Activated B cell treated with CpG ODN at 0.5 μM for 24 hours (primary cell): ENCODE data around the gene CENPA. TPM values are rescaled to one million over a fixed set of nuclear protein-coding genes. Genes with fewer than 3 reads are reported as not detected.
"Not testable (repeated sequence)": the region's sequence is repeated elsewhere in the genome, so short reads cannot be mapped to it uniquely, and the experiment has no call there.

ENCODE experiments used
- ATAC-seq: fragments of 200-7000 bp; cut with Tn5 transposase; one replicate; pipeline ENCODE4 v1.10.0; 2021; ENCODE audit warnings: low read depth, mild to moderate bottlenecking, moderate library complexity
- CTCF ChIA-PET: fragments of 350-600 bp; sonication (Branson Sonifier 250); formaldehyde crosslinking; loops from one replicate; lab custom pipeline; 2021; ENCODE audit warnings: antibody characterized with exemption; lab: Charles Lee
- POLR2A ChIA-PET: fragments of 350-600 bp; sonication (Branson Sonifier 250); formaldehyde crosslinking; loops from one replicate; lab custom pipeline; 2021; ENCODE audit warnings: antibody characterized with exemption; lab: Charles Lee
- DNase-seq: peaks from one replicate; pipeline ENCODE4 v3.0.0; 2022
- H3K27ac Mint-ChIP-seq: one replicate; pipeline ENCODE4 v1.8.0; 2020; ENCODE audit warnings: mixed read lengths
- H3K27me3 Mint-ChIP-seq: one replicate; pipeline ENCODE4 v1.8.0; 2021; ENCODE audit warnings: mixed read lengths
- H3K36me3 Mint-ChIP-seq: one replicate; pipeline ENCODE4 v1.8.0; 2021; ENCODE audit warnings: low read depth, mixed read lengths
- H3K4me1 Mint-ChIP-seq: one replicate; pipeline ENCODE4 v1.8.0; 2021; ENCODE audit warnings: mixed read lengths
- H3K4me3 Mint-ChIP-seq: one replicate; pipeline ENCODE4 v1.8.0; 2020; ENCODE audit warnings: mild to moderate bottlenecking, mixed read lengths
- H3K9me3 Mint-ChIP-seq: one replicate; pipeline ENCODE4 v1.8.0; 2020; ENCODE audit warnings: mixed read lengths
- CTCF ChIP-seq: fragments of 200-600 bp; IDR thresholded peaks from one replicate; pipeline ENCODE4 v1.8.0; 2022; ENCODE audit warnings: antibody characterized with exemption, mild to moderate bottlenecking
- intact Hi-C: fragments of 100-400 bp; cut with micrococcal nuclease; formaldehyde crosslinking; loops from one replicate; pipeline ENCODE4 v1.15.1; 2024
- total RNA-seq: library from RNA; stranded (reverse); gene quantifications from 2 replicates; pipeline ENCODE4 v1.2.3, GENCODE V29; 2022

The CENPA gene
- total RNA-seq, 1 donor from 2014 or later, result 0.42 TPM

GRCh38 chr2:26793518-26793917 lies 7.7 kb downstream of the CENPA start:
- ATAC-seq (no peak), DNase-seq (no peak)
- no peaks in the 10 kb centered on the region for H3K9me3 Mint-ChIP-seq
- no peak overlapping the region for H3K27ac Mint-ChIP-seq
- H3K27me3 Mint-ChIP-seq, result no peaks in the 10 kb centered on the region
- H3K4me1 Mint-ChIP-seq, result no peaks in the 10 kb centered on the region
- no peak overlapping the region for H3K4me3 Mint-ChIP-seq
- no peak for TF ChIP-seq CTCF
- no peaks in the 10 kb centered on the region for H3K36me3 Mint-ChIP-seq
- ChIA-PET CTCF (no interaction called here), POLR2A (no interaction called here)
- intact Hi-C loops, result no loop called here

- H3K4me1 Mint-ChIP-seq, H3K27ac Mint-ChIP-seq, H3K36me3 Mint-ChIP-seq, H3K9me3 Mint-ChIP-seq, ATAC-seq, H3K4me3 Mint-ChIP-seq, DNase-seq, POLR2A ChIA-PET, CTCF ChIA-PET, intact Hi-C loops, H3K27me3 Mint-ChIP-seq: not testable (repeated sequence)
Observed at GRCh38 chr2:26795135-26795534, 9.3 kb downstream of the CENPA start.

- TF ChIP-seq CTCF, result no peak
- Mint-ChIP-seq H3K36me3 (no peaks in the 10 kb centered on the region), H3K4me3 (no peak overlapping the region), H3K9me3 (no peaks in the 10 kb centered on the region), H3K4me1 (no peaks in the 10 kb centered on the region), H3K27me3 (no peaks in the 10 kb centered on the region), H3K27ac (no peak overlapping the region)
- CTCF ChIA-PET, result no interaction called here
- intact Hi-C loops, result no loop called here
- POLR2A ChIA-PET, result no interaction called here
- no peak for ATAC-seq
- DNase-seq, result no peak
Observed at GRCh38 chr2:26801328-26801727, 15.5 kb downstream of the CENPA start.

GRCh38 chr2:26801796-26802195 lies 15.9 kb downstream of the CENPA start:
- no peaks in the 10 kb centered on the region for H3K9me3 Mint-ChIP-seq
- no peaks in the 10 kb centered on the region for H3K36me3 Mint-ChIP-seq
- TF ChIP-seq CTCF, result no peak
- ATAC-seq (no peak), DNase-seq (no peak)
- intact Hi-C loops, result no loop called here
- H3K27ac Mint-ChIP-seq, result no peak overlapping the region
- no peaks in the 10 kb centered on the region for H3K27me3 Mint-ChIP-seq
- H3K4me1 Mint-ChIP-seq, result no peaks in the 10 kb centered on the region
- ChIA-PET CTCF (no interaction called here), POLR2A (no interaction called here)
- H3K4me3 Mint-ChIP-seq, result no peak overlapping the region

- H3K27me3 Mint-ChIP-seq, result peaks cover 4% of the 10 kb centered on the region
- H3K4me1 Mint-ChIP-seq, result no peaks in the 10 kb centered on the region
- TF ChIP-seq CTCF, result no peak
- ChIA-PET CTCF (no interaction called here), POLR2A (no interaction called here)
- no peak overlapping the region for H3K27ac Mint-ChIP-seq
- no peak for DNase-seq
- H3K36me3 Mint-ChIP-seq, result no peaks in the 10 kb centered on the region
- intact Hi-C loops, result no loop called here
- no peak for ATAC-seq
- H3K4me3 Mint-ChIP-seq, result no peak overlapping the region
- H3K9me3 Mint-ChIP-seq, result no peaks in the 10 kb centered on the region
Observed at GRCh38 chr2:26805241-26805676, 19.4 kb downstream of the CENPA start.
